HG03521 (cell line): ENCODE data around the gene OR6C2.
"Not testable (repeated sequence)": the region's sequence is repeated elsewhere in the genome, so short reads cannot be mapped to it uniquely, and the experiment has no call there.

Experiments used
- ATAC-seq: cut with Tn5 transposase; IDR thresholded peaks from one replicate; pipeline ENCODE4 v1.9.1; 2021; ENCODE audit warnings: mild to moderate bottlenecking, moderate library complexity; ENCODE audit not compliant: unreplicated experiment

Gene OR6C2

GRCh38 chr12:55470088-55470829, 26.4 kb downstream of the OR6C2 start, which contains the start of gene OR6C70:
Gene OR6C70, minus strand, starts transcription at chr12:55470138. Its CDS starts 0 bp downstream, at chr12:55470138.
- ATAC-seq, result no peak

GRCh38 chr12:55472264-55472663, 28.4 kb downstream of the OR6C2 start:
- ATAC-seq, result no peak

GRCh38 chr12:55479136-55479535, 35.3 kb downstream of the OR6C2 start:
- not testable (repeated sequence) for ATAC-seq

- not testable (repeated sequence) for ATAC-seq
Observed at GRCh38 chr12:55484284-55484683, 40.4 kb downstream of the OR6C2 start.

GRCh38 chr12:55492078-55492477, 48.2 kb downstream of the OR6C2 start, which contains the start of gene OR6C68:
Gene OR6C68, plus strand, starts transcription at chr12:55492378. Its CDS starts 0 bp downstream, at chr12:55492378.
- no peak for ATAC-seq

GRCh38 chr12:55495490-55495889, 51.6 kb downstream of the OR6C2 start:
- ATAC-seq, result no peak

GRCh38 chr12:55499231-55499630, 55.4 kb downstream of the OR6C2 start:
- no peak for ATAC-seq

GRCh38 chr12:55499810-55500252, 56.0 kb downstream of the OR6C2 start:
- ATAC-seq, result no peak

GRCh38 chr12:55501601-55502000, 57.7 kb downstream of the OR6C2 start:
- no peak for ATAC-seq
